ENCODE measurements around the gene SGCA.

The SGCA gene

GRCh38 chr17:50196826-50197225 lies 31.0 kb downstream of the SGCA start:
- H2AFZ ChIP-seq (ENCODE audit: low read length) = no peak overlapping the region
- H3K79me2 ChIP-seq (ENCODE audit: insufficient read depth, low read length) = no peaks in the 10 kb centered on the region
- H4K20me1 ChIP-seq (ENCODE audit: insufficient read depth, low read length) = no peaks in the 10 kb centered on the region
- H3K4me3 ChIP-seq (ENCODE audit: low read depth, low read length, poor library complexity, severe bottlenecking) = no peak overlapping the region
- TF ChIP-seq, protein P1, sequence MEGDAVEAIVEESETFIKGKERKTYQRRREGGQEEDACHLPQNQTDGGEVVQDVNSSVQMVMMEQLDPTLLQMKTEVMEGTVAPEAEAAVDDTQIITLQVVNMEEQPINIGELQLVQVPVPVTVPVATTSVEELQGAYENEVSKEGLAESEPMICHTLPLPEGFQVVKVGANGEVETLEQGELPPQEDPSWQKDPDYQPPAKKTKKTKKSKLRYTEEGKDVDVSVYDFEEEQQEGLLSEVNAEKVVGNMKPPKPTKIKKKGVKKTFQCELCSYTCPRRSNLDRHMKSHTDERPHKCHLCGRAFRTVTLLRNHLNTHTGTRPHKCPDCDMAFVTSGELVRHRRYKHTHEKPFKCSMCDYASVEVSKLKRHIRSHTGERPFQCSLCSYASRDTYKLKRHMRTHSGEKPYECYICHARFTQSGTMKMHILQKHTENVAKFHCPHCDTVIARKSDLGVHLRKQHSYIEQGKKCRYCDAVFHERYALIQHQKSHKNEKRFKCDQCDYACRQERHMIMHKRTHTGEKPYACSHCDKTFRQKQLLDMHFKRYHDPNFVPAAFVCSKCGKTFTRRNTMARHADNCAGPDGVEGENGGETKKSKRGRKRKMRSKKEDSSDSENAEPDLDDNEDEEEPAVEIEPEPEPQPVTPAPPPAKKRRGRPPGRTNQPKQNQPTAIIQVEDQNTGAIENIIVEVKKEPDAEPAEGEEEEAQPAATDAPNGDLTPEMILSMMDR (IDR thresholded peaks at IDR 0.05; ENCODE audit: low read length) = no peak
- no peak for TF ChIP-seq EZH2 (IDR thresholded peaks at IDR 0.05; ENCODE audit: borderline replicate concordance, low read length)
- H3K4me2 ChIP-seq (ENCODE audit: low read length) = no peak overlapping the region
- no peaks in the 10 kb centered on the region for H3K9me2 ChIP-seq (ENCODE audit: low read depth, low read length)
- no peaks in the 10 kb centered on the region for H3K9me3 ChIP-seq (ENCODE audit: low read length)
- no peak overlapping the region for H3K27ac ChIP-seq (ENCODE audit: low read depth, low read length, poor library complexity, severe bottlenecking)
- no peak overlapping the region for H3K9ac ChIP-seq (ENCODE audit: low read length)
- no peaks in the 10 kb centered on the region; the same call in 1 of the 2 replicates for H3K27me3 ChIP-seq (ENCODE audit: insufficient read depth, low read length)
- peaks cover 15% of the 10 kb centered on the region for H3K4me1 ChIP-seq (ENCODE audit: insufficient read depth, low read length, severe bottlenecking)
- H3K36me3 ChIP-seq (ENCODE audit: insufficient read depth, low read length) = no peaks in the 10 kb centered on the region
- no peaks in the 10 kb centered on the region for H3F3A ChIP-seq (ENCODE audit: insufficient read depth, low read length)

- no peaks in the 10 kb centered on the region for H3K9me3 ChIP-seq (ENCODE audit: low read length)
- H3K27ac ChIP-seq (ENCODE audit: low read depth, low read length, poor library complexity, severe bottlenecking) = no peak overlapping the region
- TF ChIP-seq, protein P1 (IDR thresholded peaks at IDR 0.05; ENCODE audit: low read length) = peak; percentile 78
- no peak for TF ChIP-seq EZH2 (IDR thresholded peaks at IDR 0.05; ENCODE audit: borderline replicate concordance, low read length)
- H3K4me1 ChIP-seq (ENCODE audit: insufficient read depth, low read length, severe bottlenecking) = peaks cover 15% of the 10 kb centered on the region
- H2AFZ ChIP-seq (ENCODE audit: low read length) = no peak overlapping the region
- H3K9ac ChIP-seq (ENCODE audit: low read length) = no peak overlapping the region
- H4K20me1 ChIP-seq (ENCODE audit: insufficient read depth, low read length) = no peaks in the 10 kb centered on the region
- H3K4me3 ChIP-seq (ENCODE audit: low read depth, low read length, poor library complexity, severe bottlenecking) = no peak overlapping the region
- no peaks in the 10 kb centered on the region for H3F3A ChIP-seq (ENCODE audit: insufficient read depth, low read length)
- no peak overlapping the region for H3K4me2 ChIP-seq (ENCODE audit: low read length)
- H3K36me3 ChIP-seq (ENCODE audit: insufficient read depth, low read length) = no peaks in the 10 kb centered on the region
- no peaks in the 10 kb centered on the region; the same call in 1 of the 2 replicates for H3K27me3 ChIP-seq (ENCODE audit: insufficient read depth, low read length)
- H3K9me2 ChIP-seq (ENCODE audit: low read depth, low read length) = no peaks in the 10 kb centered on the region
- no peaks in the 10 kb centered on the region for H3K79me2 ChIP-seq (ENCODE audit: insufficient read depth, low read length)
Observed at GRCh38 chr17:50198026-50198669, 32.3 kb downstream of the SGCA start.

GRCh38 chr17:50199211-50199802 lies 33.5 kb downstream of the SGCA start:
- H3K4me2 ChIP-seq (ENCODE audit: low read length) = no peak overlapping the region
- H3K36me3 ChIP-seq (ENCODE audit: insufficient read depth, low read length) = no peaks in the 10 kb centered on the region
- H3K9ac ChIP-seq (ENCODE audit: low read length) = no peak overlapping the region
- no peaks in the 10 kb centered on the region for H3K9me2 ChIP-seq (ENCODE audit: low read depth, low read length)
- no peak for TF ChIP-seq EZH2 (IDR thresholded peaks at IDR 0.05; ENCODE audit: borderline replicate concordance, low read length)
- TF ChIP-seq, protein P1 (IDR thresholded peaks at IDR 0.05; ENCODE audit: low read length) = no peak
- H3K79me2 ChIP-seq (ENCODE audit: insufficient read depth, low read length) = no peaks in the 10 kb centered on the region
- no peak overlapping the region for H3K27ac ChIP-seq (ENCODE audit: low read depth, low read length, poor library complexity, severe bottlenecking)
- peaks cover 15% of the 10 kb centered on the region for H3K4me1 ChIP-seq (ENCODE audit: insufficient read depth, low read length, severe bottlenecking)
- H3K9me3 ChIP-seq (ENCODE audit: low read length) = no peaks in the 10 kb centered on the region
- no peaks in the 10 kb centered on the region for H4K20me1 ChIP-seq (ENCODE audit: insufficient read depth, low read length)
- no peak overlapping the region for H3K4me3 ChIP-seq (ENCODE audit: low read depth, low read length, poor library complexity, severe bottlenecking)
- no peaks in the 10 kb centered on the region; the same call in 1 of the 2 replicates for H3K27me3 ChIP-seq (ENCODE audit: insufficient read depth, low read length)
- H2AFZ ChIP-seq (ENCODE audit: low read length) = no peak overlapping the region
- no peaks in the 10 kb centered on the region for H3F3A ChIP-seq (ENCODE audit: insufficient read depth, low read length)
